HepG2 (cell line): ENCODE data around the gene HS3ST5. TPM values are rescaled to one million over a fixed set of nuclear protein-coding genes. Genes with fewer than 3 reads are reported as not detected.

ENCODE experiments used
- AHDC1 ChIP-seq: sonication (generic); formaldehyde crosslinking; IDR thresholded peaks from 2 replicates; pipeline ENCODE4 v1.5.1; 2020; ENCODE audit warnings: mild to moderate bottlenecking, missing genetic modification reagents, borderline replicate concordance
- ARID4A ChIP-seq: sonication (generic); formaldehyde crosslinking; IDR thresholded peaks from 2 replicates; pipeline ENCODE4 v1.5.0; 2020; ENCODE audit warnings: mild to moderate bottlenecking, missing genetic modification reagents, borderline replicate concordance
- FOSL1 ChIP-seq: sonication (generic); formaldehyde crosslinking; IDR thresholded peaks from 2 replicates; pipeline ENCODE4 v1.9.0; 2021; ENCODE audit warnings: missing genetic modification reagents, borderline replicate concordance
- HMG20A ChIP-seq: IDR thresholded peaks from 2 replicates; pipeline ENCODE4 v1.6.1; 2016; ENCODE audit warnings: borderline replicate concordance
- IKZF5 ChIP-seq: IDR thresholded peaks from 2 replicates; pipeline ENCODE4 v1.6.1; 2018; ENCODE audit warnings: missing genetic modification reagents, mild to moderate bottlenecking, missing compliant biosample characterization
- MAFK ChIP-seq, 2 experiments: IDR thresholded peaks in 1 of 2; conservative IDR thresholded peaks in 1 of 2; 2 replicates each; pipeline ENCODE4 v1.6.1; 2011; ENCODE audit warnings: improper control_type of control experiment in 2 of 2, low read length in 2 of 2
- POLR2G ChIP-seq: fragments of 200-400 bp; formaldehyde crosslinking; IDR thresholded peaks from 2 replicates; pipeline ENCODE4 v1.6.1; 2018; ENCODE audit warnings: mild to moderate bottlenecking, low read depth, low read length, moderate library complexity
- SOX13 ChIP-seq, 3 experiments: fragments of 450-650 bp in 1 of 3; sonication (generic) in 1 of 3; formaldehyde crosslinking in 1 of 3; IDR thresholded peaks in 2 of 3; conservative IDR thresholded peaks in 1 of 3; 2 replicates each; pipeline versions ENCODE4 v1.5.0 to v1.6.1; 2016 to 2020; ENCODE audit warnings: antibody characterized with exemption in 1 of 3, mild to moderate bottlenecking in 1 of 3, missing compliant biosample characterization in 1 of 3, missing genetic modification reagents in 1 of 3, moderate library complexity in 1 of 3
- STAT5B ChIP-seq: sonication (generic); formaldehyde crosslinking; IDR thresholded peaks from 2 replicates; pipeline ENCODE4 v1.4.0; 2020; ENCODE audit warnings: missing genetic modification reagents
- ZBTB25 ChIP-seq: IDR thresholded peaks from 2 replicates; pipeline ENCODE4 v1.6.1; 2018; ENCODE audit warnings: missing genetic modification reagents
- ZC3H4 ChIP-seq: sonication (generic); formaldehyde crosslinking; IDR thresholded peaks from 2 replicates; pipeline ENCODE4 v1.4.0; 2020; ENCODE audit warnings: missing genetic modification reagents, borderline replicate concordance
- ZFP1 ChIP-seq: IDR thresholded peaks from 2 replicates; pipeline ENCODE4 v1.6.1; 2016
- ZNF367 ChIP-seq: sonication (generic); formaldehyde crosslinking; IDR thresholded peaks from 2 replicates; pipeline ENCODE4 v1.4.0; 2020; ENCODE audit warnings: missing genetic modification reagents, borderline replicate concordance
- ZNF556 ChIP-seq: sonication (generic); formaldehyde crosslinking; IDR thresholded peaks from 2 replicates; pipeline ENCODE4 v1.4.0; 2020; ENCODE audit warnings: mild to moderate bottlenecking, missing genetic modification reagents, borderline replicate concordance
- ZNF850 ChIP-seq: sonication (generic); formaldehyde crosslinking; conservative IDR thresholded peaks from 2 replicates; pipeline ENCODE4 v1.9.0; 2021; ENCODE audit warnings: mild to moderate bottlenecking, missing genetic modification reagents
- polyA plus RNA-seq, 8 experiments: library from polyadenylated mRNA; depleted of rRNA in 3 of 8; stranded (reverse) in 7 of 8; unstranded in 1 of 8; fragments of >200 nt; fragmentation: Illumina TruSeq in 4 of 8; extraction: Trizol in 4 of 8; gene quantifications; 2 replicates each; pipeline versions ENCODE4 v1.2.1 to v1.2.3, GENCODE V29; 2011 to 2016; ENCODE audit warnings: low read depth in 4 of 8, missing spikeins in 1 of 8, mixed read lengths in 1 of 8; ENCODE audit not compliant: insufficient read depth in 1 of 8
- total RNA-seq, 5 experiments: library from RNA; depleted of rRNA; stranded (reverse); fragments of >200 nt; fragmentation: Illumina TruSeq; extraction: Trizol; gene quantifications; 2 replicates each; pipeline ENCODE4 v1.2.3, GENCODE V29; 2016; ENCODE audit warnings: low read depth in 1 of 5

Gene HS3ST5
- total and polyA plus RNA-seq, 2 of the 13 experiments (the other 11 are each of a cell fraction or from before 2014, with no cell fraction given), result 1.1 to 1.6 TPM

- TF ChIP-seq ARID4A (CRISPR knock-in tag) (no peak), MAFK (conservative IDR thresholded peaks at IDR 0.05 in 1 of 2, IDR thresholded peaks at IDR 0.05 in 1 of 2; ENCODE audit: low read length in 2 of 2) (no peak), ZBTB25 (CRISPR knock-in tag) (no peak), AHDC1 (CRISPR knock-in tag) (peak; percentile 84; the same call in 1 of the 2 replicates), ZNF367 (CRISPR knock-in tag) (no peak), STAT5B (no peak), ZC3H4 (CRISPR knock-in tag) (no peak), ZNF850 (no peak), ZNF556 (CRISPR knock-in tag) (no peak), HMG20A (CRISPR knock-in tag) (peak; percentile 81), FOSL1 (CRISPR knock-in tag) (no peak), POLR2G (no peak), IKZF5 (no peak), ZFP1 (CRISPR knock-in tag) (no peak), SOX13 (IDR thresholded peaks at IDR 0.05) (peak; percentile 20; the same call in 1 of the 2 replicates), SOX13 (CRISPR knock-in tag; conservative IDR thresholded peaks at IDR 0.05 in 1 of 2, IDR thresholded peaks at IDR 0.05 in 1 of 2) (peak in 1 of 2 experiments; percentile 82; a peak in 2 of 4 replicates)
Measured at GRCh38 chr6:114301596-114302219, 41.1 kb downstream of the HS3ST5 start (continued).
